Stimulated activated CD8-positive, alpha-beta memory T cell treated with anti-CD3 and anti-CD28 coated beads, Interleukin-7, amount 100 ng/mL, for 24 hours (primary cell): ENCODE measurements around the gene KLHDC1.

ENCODE experiments used
- DNase-seq: peaks from one replicate; pipeline ENCODE4 v3.0.0-alpha.2; 2020; ENCODE audit warnings: low read depth

Gene KLHDC1

DNA sequence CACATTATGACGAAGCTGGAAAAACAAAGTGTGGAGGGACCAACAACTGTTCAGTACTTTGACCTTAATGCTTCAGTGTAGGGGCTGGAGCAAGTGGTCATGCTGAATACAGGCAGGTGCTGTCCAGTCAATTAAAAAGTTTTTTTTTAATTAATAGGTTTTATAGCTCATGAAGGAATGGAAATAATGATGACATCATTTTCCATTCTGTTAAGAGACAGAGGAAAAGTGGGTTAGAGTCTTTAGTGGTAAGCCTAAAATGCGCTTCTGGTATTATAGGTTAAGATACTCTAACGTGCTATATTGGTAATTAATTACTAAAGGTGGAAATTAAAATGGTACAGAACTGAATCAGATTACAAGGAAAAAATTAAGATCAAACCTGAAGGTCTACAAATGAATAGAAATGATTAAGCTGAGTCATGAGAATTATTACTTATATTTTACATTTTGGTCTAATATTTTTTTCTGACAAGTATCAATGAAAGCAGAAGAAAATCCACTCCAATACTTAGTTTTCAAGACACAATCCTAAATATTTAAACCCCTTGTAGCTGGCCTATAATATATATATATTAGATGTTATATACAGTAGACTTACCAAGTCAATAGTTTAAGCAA, 90.6 kb downstream of the KLHDC1 start:
- no peak for DNase-seq

DNA sequence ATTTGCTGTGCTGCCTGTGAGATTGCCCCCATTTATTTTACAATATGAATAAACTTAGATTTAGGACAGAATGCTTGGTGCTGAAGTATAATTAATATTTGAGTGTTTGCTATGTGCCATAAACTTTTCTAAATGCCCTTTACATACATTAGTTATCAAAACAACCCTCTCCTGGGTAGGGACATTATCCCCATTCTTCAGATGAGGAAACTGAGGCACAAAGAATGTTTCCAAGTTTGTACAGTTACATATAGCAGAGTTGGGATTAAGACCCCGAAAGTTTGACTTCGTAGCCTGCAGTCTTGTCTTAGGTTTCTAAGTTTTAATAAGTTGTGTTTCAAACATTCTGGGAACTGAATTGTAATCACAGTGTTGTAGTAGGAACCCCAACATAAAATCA, 93.4 kb downstream of the KLHDC1 start:
- DNase-seq, result no peak

DNA sequence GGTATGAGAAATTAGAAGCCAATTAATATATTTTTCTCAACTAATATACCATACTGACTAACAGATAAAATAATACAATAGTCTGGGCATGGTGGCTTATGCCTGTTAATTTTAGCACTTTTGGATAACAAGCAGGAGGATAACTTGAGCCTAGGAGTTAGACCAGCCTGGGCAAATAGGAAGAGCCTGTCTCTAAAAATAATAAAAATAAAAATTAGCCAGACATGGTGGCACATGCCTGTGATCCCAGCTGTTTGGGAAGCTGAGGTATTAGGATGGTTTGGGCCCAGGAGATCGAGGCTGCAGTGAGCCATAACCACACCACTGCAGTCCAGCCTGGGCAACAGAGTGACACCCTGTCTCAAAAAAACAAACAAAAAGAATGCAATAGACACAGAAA, 99.7 kb downstream of the KLHDC1 start:
- no peak for DNase-seq

DNA sequence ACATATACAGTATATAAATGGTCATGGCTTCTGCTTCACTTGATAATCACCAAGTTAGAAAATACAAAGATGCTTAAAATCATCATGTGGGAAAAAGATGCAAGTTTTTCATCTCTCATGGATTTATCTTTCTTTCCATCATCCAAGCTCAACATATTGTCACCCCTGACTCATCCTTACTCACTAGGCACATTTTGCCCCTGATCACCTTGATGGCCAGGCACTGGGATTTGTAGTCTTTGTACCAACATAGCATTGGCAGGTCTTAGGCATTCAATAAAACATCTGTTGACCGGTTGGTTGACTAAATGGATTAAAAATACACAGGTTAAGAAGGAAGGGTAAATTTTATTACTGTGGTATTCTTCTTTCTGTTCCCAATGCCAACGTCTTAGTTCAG, 103.1 kb downstream of the KLHDC1 start:
- no peak for DNase-seq
